GM13976 (cell line): ENCODE results near the gene GTF2F2.

Experiments
- DNase-seq: peaks from one replicate; pipeline ENCODE4 v3.0.0; 2012; ENCODE audit warnings: low spot score
- CTCF ChIP-seq: IDR thresholded peaks from 2 replicates; pipeline ENCODE4 v1.5.1; 2012; ENCODE audit warnings: borderline replicate concordance, mild to moderate bottlenecking; ENCODE audit not compliant: insufficient read depth; ENCODE audit errors: extremely low read depth, missing control alignments, control extremely low read depth
- in situ Hi-C: fragments of 300-500 bp; cut with MboI; formaldehyde crosslinking; loops from one replicate; pipeline ENCODE4 v1.12.0; 2022; ENCODE audit warnings: low sequenced_read_pairs, mixed read lengths, inconsistent platforms; ENCODE audit not compliant: unreplicated experiment

GTF2F2 gene

GRCh38 chr13:45280751-45281634 lies 160.7 kb downstream of the GTF2F2 start:
- peak; percentile 79 for DNase-seq
- in situ Hi-C loops: loop anchor here (25.0 kb wide), 1 partner anchor 819 kb away; no protein-coding TSS in a partner anchor
- TF ChIP-seq CTCF: peak; percentile 69

- in situ Hi-C loops: loop anchor here (25.0 kb wide), 1 partner anchor 821 kb away; no protein-coding TSS in a partner anchor
- DNase-seq: no peak
- TF ChIP-seq CTCF: no peak
Observed at GRCh38 chr13:45282994-45283393, 162.7 kb downstream of the GTF2F2 start.

GRCh38 chr13:45289936-45290563 lies 169.7 kb downstream of the GTF2F2 start:
- in situ Hi-C loops: loop anchor here (25.0 kb wide), 1 partner anchor 828 kb away; no protein-coding TSS in a partner anchor
- no peak for DNase-seq
- no peak for TF ChIP-seq CTCF

DNA sequence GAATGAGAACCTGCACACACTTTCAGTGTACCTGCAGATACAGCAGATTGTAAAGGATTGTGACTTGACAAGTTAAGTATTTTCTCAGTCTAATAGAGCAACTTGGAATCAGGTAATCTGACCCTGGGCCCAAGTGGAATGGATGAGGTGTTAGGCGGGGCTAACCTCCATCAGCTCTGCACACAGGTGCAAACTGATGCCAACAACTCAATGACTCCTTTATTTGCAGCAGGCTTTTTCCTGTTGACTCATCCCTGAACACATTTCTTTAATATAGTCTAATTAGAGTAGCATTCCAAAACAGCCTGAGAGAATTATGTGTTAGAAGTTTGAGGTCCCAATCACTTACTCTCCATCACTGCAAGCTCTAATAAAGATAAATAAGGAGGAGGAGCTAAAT lies 171.9 kb downstream of the GTF2F2 start:
- no peak for TF ChIP-seq CTCF
- no peak for DNase-seq
- in situ Hi-C loops: loop anchor here (25.0 kb wide), 1 partner anchor 830 kb away; no protein-coding TSS in a partner anchor

- DNase-seq: no peak
- TF ChIP-seq CTCF: no peak
- in situ Hi-C loops: loop anchor here (25.0 kb wide), 1 partner anchor 833 kb away; no protein-coding TSS in a partner anchor
Observed at GRCh38 chr13:45295536-45295935, 175.2 kb downstream of the GTF2F2 start.

DNA sequence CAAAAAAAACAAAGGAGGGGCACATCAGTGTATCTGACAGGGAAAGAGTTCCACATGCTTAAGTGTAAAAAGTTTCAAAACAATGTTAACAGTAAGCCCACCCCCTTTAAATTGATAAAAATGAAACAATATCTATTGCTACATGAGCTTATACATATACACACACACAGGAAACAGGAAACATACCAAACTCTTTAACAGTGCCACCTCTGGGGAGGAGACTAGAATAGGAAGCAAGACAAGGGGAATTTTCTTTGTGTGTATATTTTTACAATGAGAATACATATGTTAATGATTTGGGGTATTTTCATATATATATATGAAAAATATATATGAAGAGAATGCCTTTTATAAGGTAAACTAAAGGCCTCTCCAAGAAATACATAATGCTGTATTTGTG lies 175.9 kb downstream of the GTF2F2 start:
- no peak for TF ChIP-seq CTCF
- no peak for DNase-seq
- in situ Hi-C loops: loop anchor here (25.0 kb wide), 1 partner anchor 834 kb away; no protein-coding TSS in a partner anchor
